Mucosa of descending colon (tissue), 3 donors: ENCODE results near the gene TTC27. TPM values are rescaled to one million over a fixed set of nuclear protein-coding genes. Genes with fewer than 3 reads are reported as not detected.

ENCODE experiments used
- ATAC-seq: fragments of 200-7000 bp; cut with Tn5 transposase; one replicate; pipeline ENCODE4 v1.9.1; 2020; ENCODE audit warnings: mild to moderate bottlenecking, moderate library complexity
- DNase-seq, 3 donors: peaks; one replicate each; pipeline ENCODE4 v3.0.0-alpha.2; 2020
- H3K36me3 ChIP-seq: fragments of 200-600 bp; one replicate; pipeline ENCODE4 v1.8.0; 2021; ENCODE audit warnings: low read depth, mild to moderate bottlenecking
- H3K4me1 ChIP-seq: fragments of 200-600 bp; one replicate; pipeline ENCODE4 v1.8.0; 2021; ENCODE audit warnings: low read depth, mild to moderate bottlenecking
- H3K4me3 ChIP-seq: fragments of 200-600 bp; one replicate; pipeline ENCODE4 v1.8.0; 2021; ENCODE audit warnings: mild to moderate bottlenecking
- H3K9me3 ChIP-seq: fragments of 200-600 bp; one replicate; pipeline ENCODE4 v1.8.0; 2021; ENCODE audit warnings: mild to moderate bottlenecking
- intact Hi-C, 2 donors: fragments of 100-400 bp; cut with DNase I in 1 of 2; cut with micrococcal nuclease in 1 of 2; formaldehyde crosslinking; loops; one replicate each; pipeline versions ENCODE4 v1.11.0 to v1.11.1; 2022; cut with DNase I, micrococcal nuclease
- total RNA-seq, 3 donors: library from RNA; stranded (reverse); fragmentation: NEBNext Ultra II Directional in 2 of 3; extraction: Animal tissue kit (Norgen Biotek cat#: 25700) in 2 of 3; gene quantifications; one replicate each; pipeline versions ENCODE4 v1.2.1 to v1.2.4, GENCODE V29; 2021 to 2023
- TF ChIP-seq, protein P1 (sequence below): fragments of 200-600 bp; IDR thresholded peaks from one replicate; pipeline ENCODE4 v1.8.0; 2022; ENCODE audit warnings: antibody characterized with exemption, mild to moderate bottlenecking
- donor health status: DM: no; HTN: no; CAD: no; lungs with moderate emphysema.
- donor health status: DM: no; HTN: no; CAD: no.
- donor health status: DM: no; HTN: yes; CAD: no.

TTC27 gene
- total RNA-seq, 3 donors from 2014 or later, result 10.2 to 13.3 (median 12.4) TPM

DNA sequence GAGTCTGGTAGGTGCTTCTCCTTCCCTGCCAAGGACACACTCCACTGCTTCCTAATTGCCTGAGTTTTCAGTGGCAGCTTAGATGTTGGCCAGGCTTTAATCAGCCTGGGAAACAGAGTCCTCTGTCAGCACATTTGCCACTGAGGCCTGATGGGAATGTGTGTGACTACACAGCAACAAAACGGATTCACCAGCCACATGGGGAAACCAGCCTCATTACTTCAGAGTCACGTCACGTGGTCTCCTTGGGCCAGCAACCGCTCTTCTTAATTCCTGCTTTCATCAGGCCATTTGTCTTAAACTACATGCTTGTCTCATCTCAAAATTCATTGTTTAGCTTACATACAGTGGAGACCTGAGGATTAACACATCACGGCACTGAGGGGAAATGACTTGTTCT is 225.0 kb downstream of the TTC27 start:
- intact Hi-C loops, result no loop called here
- TF ChIP-seq, protein P1, sequence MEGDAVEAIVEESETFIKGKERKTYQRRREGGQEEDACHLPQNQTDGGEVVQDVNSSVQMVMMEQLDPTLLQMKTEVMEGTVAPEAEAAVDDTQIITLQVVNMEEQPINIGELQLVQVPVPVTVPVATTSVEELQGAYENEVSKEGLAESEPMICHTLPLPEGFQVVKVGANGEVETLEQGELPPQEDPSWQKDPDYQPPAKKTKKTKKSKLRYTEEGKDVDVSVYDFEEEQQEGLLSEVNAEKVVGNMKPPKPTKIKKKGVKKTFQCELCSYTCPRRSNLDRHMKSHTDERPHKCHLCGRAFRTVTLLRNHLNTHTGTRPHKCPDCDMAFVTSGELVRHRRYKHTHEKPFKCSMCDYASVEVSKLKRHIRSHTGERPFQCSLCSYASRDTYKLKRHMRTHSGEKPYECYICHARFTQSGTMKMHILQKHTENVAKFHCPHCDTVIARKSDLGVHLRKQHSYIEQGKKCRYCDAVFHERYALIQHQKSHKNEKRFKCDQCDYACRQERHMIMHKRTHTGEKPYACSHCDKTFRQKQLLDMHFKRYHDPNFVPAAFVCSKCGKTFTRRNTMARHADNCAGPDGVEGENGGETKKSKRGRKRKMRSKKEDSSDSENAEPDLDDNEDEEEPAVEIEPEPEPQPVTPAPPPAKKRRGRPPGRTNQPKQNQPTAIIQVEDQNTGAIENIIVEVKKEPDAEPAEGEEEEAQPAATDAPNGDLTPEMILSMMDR, result no peak
- Histone ChIP-seq H3K36me3 (no peaks in the 10 kb centered on the region), H3K9me3 (no peaks in the 10 kb centered on the region), H3K4me3 (no peak overlapping the region), H3K4me1 (no peaks in the 10 kb centered on the region)
- DNase-seq (no peak), ATAC-seq (no peak)

DNA sequence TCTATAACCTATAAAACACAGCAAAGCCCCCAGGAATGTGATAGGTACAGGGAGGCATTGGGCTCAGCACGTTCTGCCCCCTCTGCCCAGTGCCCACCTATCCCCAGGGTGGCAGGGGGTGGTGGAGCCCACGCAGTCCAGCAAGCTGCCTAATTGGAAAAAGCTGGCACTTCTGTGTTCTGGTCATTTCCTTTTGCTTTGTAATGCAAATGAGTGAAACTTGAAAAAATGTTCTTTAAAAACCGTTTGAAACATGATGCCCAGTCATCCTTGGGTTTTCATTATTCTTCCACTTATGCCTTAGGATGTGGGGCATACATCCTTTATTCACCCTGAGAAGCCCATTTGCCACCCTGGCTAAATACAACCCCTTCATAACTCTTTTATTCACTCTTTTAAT is 229.0 kb downstream of the TTC27 start:
- ATAC-seq (no peak), DNase-seq (no peak)
- TF ChIP-seq, protein P1, result no peak
- Histone ChIP-seq H3K36me3 (no peaks in the 10 kb centered on the region), H3K4me1 (no peaks in the 10 kb centered on the region), H3K4me3 (no peak overlapping the region), H3K9me3 (no peaks in the 10 kb centered on the region)
- intact Hi-C loops, result no loop called here

DNA sequence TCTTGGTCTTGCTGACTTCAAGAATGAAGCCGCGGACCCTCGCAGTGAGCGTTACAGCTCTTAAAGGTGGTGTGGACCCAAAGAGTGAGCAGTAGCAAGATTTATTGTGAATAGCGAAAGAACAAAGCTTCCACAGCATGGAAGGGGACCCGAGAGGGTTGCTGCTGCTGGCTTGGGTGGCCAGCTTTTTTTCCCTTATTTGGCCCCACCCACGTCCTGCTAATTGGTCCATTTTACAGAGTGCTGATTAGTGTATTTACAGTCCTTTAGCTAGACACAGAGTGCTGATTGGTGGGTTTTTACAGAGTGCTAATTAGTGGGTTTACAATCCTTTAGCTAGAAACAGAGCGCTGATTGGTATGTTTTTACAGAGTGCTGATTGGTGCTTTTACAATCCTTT is 230.9 kb downstream of the TTC27 start:
- Histone ChIP-seq H3K36me3 (no peaks in the 10 kb centered on the region), H3K4me3 (no peak overlapping the region), H3K9me3 (no peaks in the 10 kb centered on the region), H3K4me1 (no peaks in the 10 kb centered on the region)
- intact Hi-C loops, result no loop called here
- TF ChIP-seq, protein P1, result no peak
- no peak for DNase-seq
- ATAC-seq, result no peak

DNA sequence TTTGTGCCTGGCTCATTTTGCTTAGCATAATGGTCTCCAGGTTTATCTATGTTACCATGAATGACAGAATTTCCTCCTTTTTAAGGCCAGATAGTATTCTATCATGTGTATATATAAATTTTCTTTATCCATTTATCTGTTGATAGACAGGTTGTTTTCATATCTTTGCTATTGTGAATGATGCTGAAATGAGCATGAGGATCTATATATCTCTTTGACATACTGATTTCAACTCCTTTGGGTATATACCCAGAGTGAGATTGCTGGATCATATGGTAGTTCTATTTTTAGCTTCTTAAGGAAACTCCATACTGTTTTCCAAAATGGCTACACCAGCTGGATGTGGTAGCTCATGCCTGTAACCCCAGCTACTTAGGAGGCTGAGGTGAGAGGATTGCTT is 232.5 kb downstream of the TTC27 start:
- Histone ChIP-seq H3K4me3 (no peak overlapping the region), H3K9me3 (no peaks in the 10 kb centered on the region), H3K36me3 (no peaks in the 10 kb centered on the region), H3K4me1 (no peaks in the 10 kb centered on the region)
- intact Hi-C loops, result no loop called here
- DNase-seq, result no peak
- no peak for ATAC-seq
- TF ChIP-seq, protein P1, result no peak

DNA sequence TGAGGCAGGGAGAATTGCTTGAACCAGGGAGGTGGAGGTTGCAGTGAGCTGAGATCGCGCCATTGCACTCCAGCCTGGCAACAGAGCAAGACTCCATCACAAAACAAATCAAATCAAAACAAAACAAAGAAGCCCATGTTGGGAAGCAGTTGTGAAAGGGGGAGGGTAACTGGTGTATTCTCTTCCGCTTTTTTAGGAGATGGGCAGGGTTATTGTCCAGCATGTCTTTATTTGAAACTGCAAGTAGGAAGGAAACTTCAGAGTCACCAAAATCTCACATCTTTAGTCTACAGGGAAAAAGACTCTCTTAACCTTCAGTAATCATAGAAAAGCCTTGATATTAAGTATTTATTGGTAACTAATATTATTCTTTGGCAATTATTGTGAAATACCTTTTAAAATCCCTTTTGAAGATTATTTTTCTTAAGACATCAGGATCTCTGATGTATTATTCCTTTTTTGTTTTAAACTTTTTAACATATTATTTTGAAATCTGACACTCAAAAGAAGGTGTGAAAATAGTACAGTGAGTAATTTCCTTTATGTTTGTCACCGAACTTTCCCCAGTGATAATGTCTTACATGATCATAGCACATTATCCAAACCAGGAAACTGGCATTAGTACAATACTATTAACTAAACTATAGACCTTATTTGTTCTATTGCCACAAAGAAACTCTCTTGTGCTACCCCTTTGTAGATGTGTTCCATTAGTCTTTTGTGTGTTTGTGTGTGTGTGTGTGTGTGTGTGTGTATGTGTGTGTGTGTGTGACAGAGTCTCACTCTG is 234.6 kb downstream of the TTC27 start:
- intact Hi-C loops, result no loop called here
- no peak overlapping the region for H3K4me3 ChIP-seq
- DNase-seq, result no peak
- no peaks in the 10 kb centered on the region for H3K9me3 ChIP-seq
- no peaks in the 10 kb centered on the region for H3K4me1 ChIP-seq
- no peaks in the 10 kb centered on the region for H3K36me3 ChIP-seq
- no peak for ATAC-seq
- TF ChIP-seq, protein P1, result no peak
